Measurements from ENCODE around the gene IQCB1. TPM values are rescaled to one million over a fixed set of nuclear protein-coding genes. Genes with fewer than 3 reads are reported as not detected.

The IQCB1 gene
- total RNA-seq, 1 donor from 2014 or later, result 8.5 TPM

- Mint-ChIP-seq H3K4me1 (ENCODE audit: low read depth, unreplicated experiment) (peaks cover 4% of the 10 kb centered on the region), H3K9me3 (ENCODE audit: unreplicated experiment) (peaks cover 4% of the 10 kb centered on the region)
- DNase-seq, result no peak
These were observed 573 bp upstream of the IQCB1 start for GRCh38 chr3:121835465-121835801.

GRCh38 chr3:121834157-121834670 lies 646 bp downstream of the IQCB1 start:
- H3K27me3 Mint-ChIP-seq (ENCODE audit: unreplicated experiment), result peaks cover 3% of the 10 kb centered on the region
- H3K36me3 Mint-ChIP-seq (ENCODE audit: unreplicated experiment), result no peaks in the 10 kb centered on the region
- peaks cover 4% of the 10 kb centered on the region for H3K9me3 Mint-ChIP-seq (ENCODE audit: unreplicated experiment)
- peak overlapping the region; percentile 92 for H3K4me3 Mint-ChIP-seq (ENCODE audit: unreplicated experiment)
- TF ChIP-seq CTCF (IDR thresholded peaks at IDR 0.05; ENCODE audit: partially characterized antibody, unreplicated experiment), result no peak
- no peak overlapping the region for H3K27ac Mint-ChIP-seq (ENCODE audit: unreplicated experiment)
- H3K4me1 Mint-ChIP-seq (ENCODE audit: low read depth, unreplicated experiment), result peaks cover 4% of the 10 kb centered on the region
- DNase-seq, result no peak

More at GRCh38 chr3:121835465-121835801, 573 bp upstream of the IQCB1 start:
- no peak for TF ChIP-seq CTCF (IDR thresholded peaks at IDR 0.05; ENCODE audit: partially characterized antibody, unreplicated experiment)
- no peak overlapping the region for H3K27ac Mint-ChIP-seq (ENCODE audit: unreplicated experiment)
- H3K36me3 Mint-ChIP-seq (ENCODE audit: unreplicated experiment), result no peaks in the 10 kb centered on the region
- peak overlapping the region; percentile 92 for H3K4me3 Mint-ChIP-seq (ENCODE audit: unreplicated experiment)
- H3K27me3 Mint-ChIP-seq (ENCODE audit: unreplicated experiment), result peaks cover 3% of the 10 kb centered on the region

GRCh38 chr3:121822973-121823372 lies 11.9 kb downstream of the IQCB1 start:
- Mint-ChIP-seq H3K27ac (ENCODE audit: unreplicated experiment) (no peak overlapping the region), H3K4me3 (ENCODE audit: unreplicated experiment) (no peak overlapping the region), H3K27me3 (ENCODE audit: unreplicated experiment) (peaks cover 1% of the 10 kb centered on the region), H3K9me3 (ENCODE audit: unreplicated experiment) (no peaks in the 10 kb centered on the region), H3K4me1 (ENCODE audit: low read depth, unreplicated experiment) (no peaks in the 10 kb centered on the region), H3K36me3 (ENCODE audit: unreplicated experiment) (peaks cover 17% of the 10 kb centered on the region)
- TF ChIP-seq CTCF (IDR thresholded peaks at IDR 0.05; ENCODE audit: partially characterized antibody, unreplicated experiment), result no peak
- DNase-seq, result no peak

- H3K9me3 Mint-ChIP-seq (ENCODE audit: unreplicated experiment), result no peaks in the 10 kb centered on the region
- peaks cover 17% of the 10 kb centered on the region for H3K36me3 Mint-ChIP-seq (ENCODE audit: unreplicated experiment)
- H3K4me1 Mint-ChIP-seq (ENCODE audit: low read depth, unreplicated experiment), result no peaks in the 10 kb centered on the region
- TF ChIP-seq CTCF (IDR thresholded peaks at IDR 0.05; ENCODE audit: partially characterized antibody, unreplicated experiment), result no peak
- no peak overlapping the region for H3K4me3 Mint-ChIP-seq (ENCODE audit: unreplicated experiment)
- peaks cover 1% of the 10 kb centered on the region for H3K27me3 Mint-ChIP-seq (ENCODE audit: unreplicated experiment)
- no peak for DNase-seq
- no peak overlapping the region for H3K27ac Mint-ChIP-seq (ENCODE audit: unreplicated experiment)
These were observed 13.2 kb downstream of the IQCB1 start for GRCh38 chr3:121821421-121822199.

- no peak overlapping the region for H3K27ac Mint-ChIP-seq (ENCODE audit: unreplicated experiment)
- DNase-seq, result no peak
- peaks cover 1% of the 10 kb centered on the region for H3K27me3 Mint-ChIP-seq (ENCODE audit: unreplicated experiment)
- H3K4me3 Mint-ChIP-seq (ENCODE audit: unreplicated experiment), result no peak overlapping the region
- no peaks in the 10 kb centered on the region for H3K9me3 Mint-ChIP-seq (ENCODE audit: unreplicated experiment)
- no peaks in the 10 kb centered on the region for H3K4me1 Mint-ChIP-seq (ENCODE audit: low read depth, unreplicated experiment)
- peaks cover 17% of the 10 kb centered on the region for H3K36me3 Mint-ChIP-seq (ENCODE audit: unreplicated experiment)
- no peak for TF ChIP-seq CTCF (IDR thresholded peaks at IDR 0.05; ENCODE audit: partially characterized antibody, unreplicated experiment)
These were observed 15.6 kb downstream of the IQCB1 start for GRCh38 chr3:121819236-121819635.

Data from glutamatergic neuron (in vitro differentiated cells).